GM12864 (cell line): Measurements from ENCODE around the gene IL1R2.

Experiments used
- DNase-seq: peaks from one replicate; pipeline ENCODE4 v3.0.0-alpha.2; 2011; ENCODE audit warnings: low read depth
- H3K4me3 ChIP-seq: 2 replicates; pipeline ENCODE4 v1.5.1; 2011; ENCODE audit warnings: mild to moderate bottlenecking, low read depth, low read length, control low read depth
- TF ChIP-seq, protein P1 (sequence below): IDR thresholded peaks from 2 replicates; pipeline ENCODE4 v1.5.1; 2011; ENCODE audit warnings: low read depth, mild to moderate bottlenecking, moderate library complexity, low read length, control low read depth, inconsistent platforms; ENCODE audit errors: missing control alignments

Gene IL1R2

DNA sequence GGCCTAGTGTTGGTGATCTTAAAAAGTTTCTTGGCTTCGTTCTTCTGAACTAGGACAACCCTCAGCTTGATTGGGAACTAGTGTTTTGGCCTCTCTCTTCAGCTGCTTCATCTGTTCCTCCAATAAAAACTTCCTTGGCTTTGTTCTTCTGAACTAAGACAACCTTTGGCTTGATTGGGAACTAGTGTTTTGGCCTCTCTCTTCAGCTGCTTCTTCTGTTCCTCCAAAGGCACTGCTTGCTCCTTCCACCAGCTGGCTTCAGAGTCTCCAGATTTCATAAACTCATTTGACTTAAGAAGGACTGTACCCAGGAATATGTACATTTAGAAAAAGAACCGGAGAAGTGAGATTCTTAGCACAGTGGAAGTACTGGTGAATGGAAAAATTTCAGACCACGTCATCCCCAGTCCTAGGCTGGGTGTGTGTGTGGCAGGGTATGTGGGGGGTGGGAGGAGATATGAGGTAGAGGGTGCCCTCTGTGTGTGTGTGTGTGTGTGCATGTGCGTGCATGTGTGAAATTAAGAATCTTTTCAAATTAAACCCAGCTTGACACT lies 20.4 kb downstream of the IL1R2 start:
- TF ChIP-seq, protein P1, sequence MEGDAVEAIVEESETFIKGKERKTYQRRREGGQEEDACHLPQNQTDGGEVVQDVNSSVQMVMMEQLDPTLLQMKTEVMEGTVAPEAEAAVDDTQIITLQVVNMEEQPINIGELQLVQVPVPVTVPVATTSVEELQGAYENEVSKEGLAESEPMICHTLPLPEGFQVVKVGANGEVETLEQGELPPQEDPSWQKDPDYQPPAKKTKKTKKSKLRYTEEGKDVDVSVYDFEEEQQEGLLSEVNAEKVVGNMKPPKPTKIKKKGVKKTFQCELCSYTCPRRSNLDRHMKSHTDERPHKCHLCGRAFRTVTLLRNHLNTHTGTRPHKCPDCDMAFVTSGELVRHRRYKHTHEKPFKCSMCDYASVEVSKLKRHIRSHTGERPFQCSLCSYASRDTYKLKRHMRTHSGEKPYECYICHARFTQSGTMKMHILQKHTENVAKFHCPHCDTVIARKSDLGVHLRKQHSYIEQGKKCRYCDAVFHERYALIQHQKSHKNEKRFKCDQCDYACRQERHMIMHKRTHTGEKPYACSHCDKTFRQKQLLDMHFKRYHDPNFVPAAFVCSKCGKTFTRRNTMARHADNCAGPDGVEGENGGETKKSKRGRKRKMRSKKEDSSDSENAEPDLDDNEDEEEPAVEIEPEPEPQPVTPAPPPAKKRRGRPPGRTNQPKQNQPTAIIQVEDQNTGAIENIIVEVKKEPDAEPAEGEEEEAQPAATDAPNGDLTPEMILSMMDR: no peak

GRCh38 chr2:102013206-102014040 lies 21.7 kb downstream of the IL1R2 start:
- TF ChIP-seq, protein P1: no peak
- H3K4me3 ChIP-seq: no peak overlapping the region
- no peak for DNase-seq

More for the DNA sequence above, 20.4 kb downstream of the IL1R2 start:
- DNase-seq: no peak
- no peak overlapping the region for H3K4me3 ChIP-seq

GRCh38 chr2:102014041-102014345 lies 22.2 kb downstream of the IL1R2 start:
- TF ChIP-seq, protein P1: no peak
- no peak for DNase-seq
- no peak overlapping the region for H3K4me3 ChIP-seq

GRCh38 chr2:102015399-102015798 lies 23.6 kb downstream of the IL1R2 start:
- TF ChIP-seq, protein P1: no peak

GRCh38 chr2:102016399-102016955 lies 24.7 kb downstream of the IL1R2 start:
- no peak overlapping the region for H3K4me3 ChIP-seq
- TF ChIP-seq, protein P1: no peak
- no peak for DNase-seq

More at GRCh38 chr2:102015399-102015798, 23.6 kb downstream of the IL1R2 start:
- H3K4me3 ChIP-seq: no peak overlapping the region
- no peak for DNase-seq

DNA sequence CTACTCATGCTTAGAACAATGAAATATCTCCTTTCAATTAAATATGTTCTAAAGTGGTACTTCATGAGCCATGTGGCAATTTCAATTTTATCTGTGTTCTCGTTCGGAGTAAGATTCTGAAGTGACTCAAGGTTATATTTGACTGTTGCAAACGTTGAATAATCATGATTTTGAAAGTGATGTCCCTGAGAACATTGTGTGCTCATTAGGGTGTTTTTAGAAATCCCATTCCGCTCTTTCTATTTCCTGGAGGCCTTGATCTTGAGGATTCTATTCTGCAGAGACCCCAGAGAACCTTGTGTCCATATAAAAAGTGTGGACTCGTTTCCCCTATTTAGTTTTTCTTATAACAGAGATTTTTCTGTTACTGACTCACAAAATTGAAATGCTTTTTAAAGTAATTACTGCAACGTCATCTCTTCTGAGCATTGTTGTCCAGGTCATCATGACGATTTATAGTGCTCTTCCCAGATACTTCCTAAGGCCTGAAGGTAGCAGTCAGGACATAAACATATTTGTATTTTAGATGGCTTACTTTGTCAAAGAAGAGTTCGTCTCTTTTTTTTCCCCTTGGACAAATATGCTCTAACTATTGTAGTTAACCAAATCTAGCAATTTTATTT lies 27.2 kb downstream of the IL1R2 start:
- TF ChIP-seq, protein P1: no peak
- H3K4me3 ChIP-seq: no peak overlapping the region
- DNase-seq: no peak
